ENCODE results near the gene ARHGAP32. TPM values are rescaled to one million over a fixed set of nuclear protein-coding genes. Genes with fewer than 3 reads are reported as not detected.

ARHGAP32 gene
- total and polyA plus RNA-seq, 7 donors, result 9.2 to 20.0 (median 12.0) TPM

DNA sequence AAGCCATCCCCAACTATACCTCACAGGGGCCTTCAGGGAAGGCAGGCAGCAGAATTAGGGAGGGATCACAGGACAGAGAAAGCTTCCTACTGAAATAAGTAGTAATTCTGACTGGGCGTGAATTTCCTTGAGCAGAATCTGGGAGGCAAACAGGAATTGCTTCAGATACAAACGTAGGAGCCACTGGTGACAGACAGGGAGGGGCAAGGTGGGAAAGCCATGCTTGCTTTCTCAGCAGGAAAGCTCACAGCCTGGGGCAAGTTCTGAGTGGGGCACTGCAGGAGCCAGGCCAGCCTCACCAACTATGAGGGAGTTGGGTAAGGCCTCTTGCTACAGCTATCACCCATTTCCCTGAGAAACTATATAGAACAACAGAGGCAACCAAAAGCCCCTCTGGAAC, 43.6 kb downstream of the ARHGAP32 start:
- TF ChIP-seq POLR2AphosphoS5 (IDR thresholded peaks at IDR 0.05) (no peak), POLR2A (IDR thresholded peaks at IDR 0.05) (no peak), EP300 (IDR thresholded peaks at IDR 0.05) (no peak)
- TF ChIP-seq, protein P1, sequence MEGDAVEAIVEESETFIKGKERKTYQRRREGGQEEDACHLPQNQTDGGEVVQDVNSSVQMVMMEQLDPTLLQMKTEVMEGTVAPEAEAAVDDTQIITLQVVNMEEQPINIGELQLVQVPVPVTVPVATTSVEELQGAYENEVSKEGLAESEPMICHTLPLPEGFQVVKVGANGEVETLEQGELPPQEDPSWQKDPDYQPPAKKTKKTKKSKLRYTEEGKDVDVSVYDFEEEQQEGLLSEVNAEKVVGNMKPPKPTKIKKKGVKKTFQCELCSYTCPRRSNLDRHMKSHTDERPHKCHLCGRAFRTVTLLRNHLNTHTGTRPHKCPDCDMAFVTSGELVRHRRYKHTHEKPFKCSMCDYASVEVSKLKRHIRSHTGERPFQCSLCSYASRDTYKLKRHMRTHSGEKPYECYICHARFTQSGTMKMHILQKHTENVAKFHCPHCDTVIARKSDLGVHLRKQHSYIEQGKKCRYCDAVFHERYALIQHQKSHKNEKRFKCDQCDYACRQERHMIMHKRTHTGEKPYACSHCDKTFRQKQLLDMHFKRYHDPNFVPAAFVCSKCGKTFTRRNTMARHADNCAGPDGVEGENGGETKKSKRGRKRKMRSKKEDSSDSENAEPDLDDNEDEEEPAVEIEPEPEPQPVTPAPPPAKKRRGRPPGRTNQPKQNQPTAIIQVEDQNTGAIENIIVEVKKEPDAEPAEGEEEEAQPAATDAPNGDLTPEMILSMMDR (IDR thresholded peaks at IDR 0.05), result no peak
- H3K27me3 ChIP-seq, result no peaks in the 10 kb centered on the region
- H3K27ac ChIP-seq, result no peak overlapping the region
- DNase-seq, result no peak
- H3K9me3 ChIP-seq, result no peaks in the 10 kb centered on the region
- intact Hi-C loops (cut with DNase I), result no loop called here
- H3K4me3 ChIP-seq, result no peak overlapping the region
- H3K36me3 ChIP-seq, result no peaks in the 10 kb centered on the region
- H3K4me1 ChIP-seq, result peaks cover 0 to 11% (median 1%) of the 10 kb centered on the region in 4 donors
- WGBS, 2 donors, result 41 to 78% methylated on average over 2 of the region's 2 CpGs

DNA sequence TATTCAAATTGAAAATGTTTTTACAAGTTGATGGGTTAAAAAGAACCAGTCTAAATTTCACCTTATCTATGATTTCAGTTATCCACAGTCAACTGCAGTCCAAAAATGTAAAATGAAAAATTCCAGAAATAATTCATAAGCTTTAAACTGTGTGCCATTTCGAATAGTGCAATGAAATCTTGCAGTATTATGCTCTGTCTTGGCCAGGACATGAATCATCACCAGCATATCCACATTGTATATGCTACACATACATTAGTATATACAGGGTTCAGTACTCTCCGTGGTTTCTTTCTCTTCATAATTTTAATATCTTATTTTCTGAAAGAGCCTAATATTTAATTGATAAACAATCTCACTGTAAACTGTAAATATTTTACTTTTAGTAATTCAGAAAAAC, 45.9 kb downstream of the ARHGAP32 start:
- TF ChIP-seq POLR2AphosphoS5 (IDR thresholded peaks at IDR 0.05) (no peak), EP300 (IDR thresholded peaks at IDR 0.05) (no peak), POLR2A (IDR thresholded peaks at IDR 0.05) (no peak)
- TF ChIP-seq, protein P1 (IDR thresholded peaks at IDR 0.05), result no peak
- DNase-seq, result no peak
- WGBS, 2 donors, result 70 to 81% methylated on average over 2 of the region's 2 CpGs
- Histone ChIP-seq H3K4me3 (no peak overlapping the region), H3K27ac (no peak overlapping the region), H3K4me1 (peaks cover 0 to 17% (median 7%) of the 10 kb centered on the region in 4 donors), H3K9me3 (no peaks in the 10 kb centered on the region), H3K36me3 (no peaks in the 10 kb centered on the region), H3K27me3 (no peaks in the 10 kb centered on the region)
- intact Hi-C loops (cut with DNase I), result no loop called here

DNA sequence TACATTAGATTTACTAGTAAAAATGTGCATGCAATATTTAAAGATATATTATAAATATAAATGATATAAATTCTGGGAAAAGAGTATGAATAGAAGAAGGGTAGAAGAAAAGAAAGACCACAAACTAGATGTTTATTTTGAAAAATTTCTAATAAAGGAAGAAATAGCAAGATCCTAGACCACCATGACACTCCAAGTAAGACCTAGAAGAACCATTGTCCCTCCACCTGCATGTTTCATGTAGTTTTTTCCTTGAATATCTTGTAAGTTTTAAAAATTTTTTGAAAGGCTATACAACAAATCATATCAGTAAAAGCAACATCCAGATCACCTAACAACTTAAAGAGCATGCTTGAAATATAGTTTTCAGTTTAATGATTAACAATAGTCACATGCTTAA, 46.8 kb downstream of the ARHGAP32 start:
- TF ChIP-seq, protein P1 (IDR thresholded peaks at IDR 0.05), result no peak
- TF ChIP-seq POLR2A (IDR thresholded peaks at IDR 0.05), result no peak
- TF ChIP-seq POLR2AphosphoS5 (IDR thresholded peaks at IDR 0.05), result no peak
- no peak for TF ChIP-seq EP300 (IDR thresholded peaks at IDR 0.05)
- Histone ChIP-seq H3K27ac (no peak overlapping the region), H3K4me3 (no peak overlapping the region), H3K9me3 (no peaks in the 10 kb centered on the region), H3K36me3 (no peaks in the 10 kb centered on the region), H3K27me3 (no peaks in the 10 kb centered on the region), H3K4me1 (peaks cover 0 to 17% (median 7%) of the 10 kb centered on the region in 4 donors)
- DNase-seq, result no peak
- intact Hi-C loops (cut with DNase I), result no loop called here

DNA sequence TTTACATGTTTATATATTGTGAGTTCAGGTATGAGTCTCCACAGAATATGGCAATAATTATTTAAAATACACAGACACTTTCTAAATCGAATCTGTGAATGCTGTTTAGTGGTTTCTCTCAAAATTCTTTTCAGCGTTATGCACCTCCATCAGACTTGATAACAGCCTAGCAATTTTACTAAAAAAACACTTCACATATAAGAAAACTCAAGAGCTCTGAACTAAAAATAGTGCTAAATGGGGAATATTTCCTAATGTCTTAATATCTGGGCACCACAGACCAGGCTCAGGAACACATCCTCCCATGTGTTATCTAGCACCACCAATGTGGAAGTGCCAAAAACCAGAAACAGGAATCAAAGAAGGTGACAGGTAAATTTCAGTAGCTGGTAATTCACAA, 47.9 kb downstream of the ARHGAP32 start:
- H3K36me3 ChIP-seq, result no peaks in the 10 kb centered on the region
- H3K9me3 ChIP-seq, result no peaks in the 10 kb centered on the region
- H3K4me1 ChIP-seq, result peaks cover 0 to 17% (median 7%) of the 10 kb centered on the region in 4 donors
- no peak for DNase-seq
- TF ChIP-seq POLR2AphosphoS5 (IDR thresholded peaks at IDR 0.05) (no peak), EP300 (IDR thresholded peaks at IDR 0.05) (no peak)
- TF ChIP-seq, protein P1 (IDR thresholded peaks at IDR 0.05), result no peak
- intact Hi-C loops (cut with DNase I), result no loop called here
- no peak overlapping the region for H3K27ac ChIP-seq
- 89 to 92% methylated on average over 2 of the region's 2 CpGs for WGBS, 2 donors
- no peak overlapping the region for H3K4me3 ChIP-seq
- no peaks in the 10 kb centered on the region for H3K27me3 ChIP-seq

DNA sequence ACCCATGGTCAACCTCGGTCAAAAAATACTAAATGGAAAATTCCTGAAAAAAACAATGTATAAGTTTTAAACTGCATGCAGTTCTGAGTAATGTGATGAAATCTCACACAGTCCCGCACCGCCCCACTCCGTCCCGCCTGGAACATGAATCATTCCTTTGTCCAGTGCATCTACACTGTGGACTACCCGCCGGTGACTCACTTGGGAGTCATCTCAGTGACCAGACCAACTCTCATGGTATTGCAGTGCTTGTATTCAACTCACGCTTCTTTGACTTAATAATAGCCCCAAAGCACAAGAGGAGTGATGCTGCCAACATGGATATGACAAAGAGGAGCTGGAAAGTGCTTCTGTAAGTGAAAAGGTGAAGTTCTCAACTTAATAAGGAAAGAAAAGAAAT, 48.8 kb downstream of the ARHGAP32 start:
- Histone ChIP-seq H3K4me1 (peaks cover 0 to 17% (median 7%) of the 10 kb centered on the region in 4 donors), H3K9me3 (no peaks in the 10 kb centered on the region), H3K27me3 (no peaks in the 10 kb centered on the region), H3K36me3 (no peaks in the 10 kb centered on the region), H3K27ac (peak overlapping the region in 2 of 4 donors; percentile 3 to 36), H3K4me3 (no peak overlapping the region)
- intact Hi-C loops (cut with DNase I), result no loop called here
- DNase-seq, result peak; percentile 88
- WGBS, 2 donors, result 53 to 76% methylated on average over 8 of the region's 8 CpGs
- TF ChIP-seq POLR2A (IDR thresholded peaks at IDR 0.05) (no peak), POLR2AphosphoS5 (IDR thresholded peaks at IDR 0.05) (peak in 3 of 4 donors; percentile 16 to 48 (median 35))
